K562 (cell line): ENCODE results near the gene TSPAN1. TPM values are rescaled to one million over a fixed set of nuclear protein-coding genes. Genes with fewer than 3 reads are reported as not detected.

ENCODE experiments used
- ATAC-seq: fragments of 200-7000 bp; cut with Tn5 transposase; 3 replicates; pipeline ENCODE4 v1.9.1; 2020; ENCODE audit warnings: moderate library complexity
- BruUV-seq: library from RNA; stranded (reverse); fragments of 400-500 nt; replicated peaks from 2 replicates; lab custom pipeline; 2021; lab: Mats Ljungman, UMichigan
- CTCF ChIA-PET: fragments of 300-600 bp; formaldehyde crosslinking; extraction: SDS; loops from one replicate; lab custom pipeline; 2021; ENCODE audit warnings: low intra/inter-chr PET ratio; lab: Yijun Ruan, JAX
- POLR2A ChIA-PET: fragments of 300-600, 350-650 bp; sonication (Branson Sonifier 250); formaldehyde crosslinking; extraction: SDS; loops from one replicate; lab custom pipeline; 2021; ENCODE audit warnings: antibody characterized with exemption, inconsistent platforms; lab: Yijun Ruan, JAX
- DNase-seq, 4 experiments: peaks; one replicate each; pipeline versions ENCODE4 v3.0.0 to v3.0.0-alpha.2; 2011 to 2018; ENCODE audit warnings: low spot score in 3 of 4, mixed read lengths in 3 of 4; ENCODE audit errors: extremely low read depth in 1 of 4
- FAIRE-seq: peaks from 2 replicates; lab custom pipeline; 2011; peaks lifted over from hg19 to GRCh38; lab: Jason Lieb, UNC
- H2AFZ ChIP-seq: 2 replicates; pipeline ENCODE4 v1.6.0; 2011; ENCODE audit warnings: low read depth, low read length, control low read depth, inconsistent platforms
- H3K27ac ChIP-seq: fragments of 200-600 bp; 3 replicates; pipeline ENCODE4 v1.8.0; 2011; ENCODE audit warnings: low read depth, mild to moderate bottlenecking, control low read depth, inconsistent platforms, low read length, moderate library complexity, mixed read lengths; ENCODE audit errors: extremely low read depth
- H3K27me3 ChIP-seq, 2 experiments: fragments of 300-600 bp in 1 of 2; 2 replicates in 1 of 2; 3 replicates in 1 of 2; pipeline versions ENCODE4 v1.6.0 to v1.8.0; 2011; ENCODE audit warnings: inconsistent platforms in 2 of 2, low read length in 2 of 2, mild to moderate bottlenecking in 1 of 2, mixed read lengths in 1 of 2, moderate library complexity in 1 of 2; ENCODE audit not compliant: control insufficient read depth in 2 of 2, insufficient read depth in 2 of 2
- H3K36me3 ChIP-seq: fragments of 300-600 bp; 3 replicates; pipeline ENCODE4 v1.8.0; 2011; ENCODE audit warnings: mild to moderate bottlenecking, low read length, inconsistent platforms; ENCODE audit not compliant: control insufficient read depth, insufficient read depth
- H3K4me1 ChIP-seq, 2 experiments: fragments of 200-600 bp in 1 of 2; replicated peaks in 1 of 2; 2 replicates in 1 of 2; 3 replicates in 1 of 2; pipeline versions ENCODE4 v1.5.1 to v1.8.0; 2011; ENCODE audit warnings: inconsistent platforms in 2 of 2, low read length in 2 of 2, mild to moderate bottlenecking in 1 of 2, mixed read lengths in 1 of 2, moderate library complexity in 1 of 2; ENCODE audit not compliant: control insufficient read depth in 2 of 2, insufficient read depth in 2 of 2
- H3K4me2 ChIP-seq: 2 replicates; pipeline ENCODE4 v1.6.1; 2011; ENCODE audit warnings: low read length, control low read depth, inconsistent platforms, mixed read lengths; ENCODE audit not compliant: insufficient read depth
- H3K4me3 ChIP-seq: fragments of 200-600 bp; sonication (generic), shearing (Covaris generic); 2 replicates; pipeline ENCODE4 v1.5.1; 2016; ENCODE audit warnings: control low read depth, inconsistent platforms
- H3K79me2 ChIP-seq: fragments of 200-600 bp; 3 replicates; pipeline ENCODE4 v1.8.0; 2011; ENCODE audit warnings: low read length, inconsistent platforms; ENCODE audit not compliant: control insufficient read depth, insufficient read depth
- H3K9ac ChIP-seq, 2 experiments: 2 replicates each; pipeline versions ENCODE4 v1.6.0 to v1.6.1; 2011; ENCODE audit warnings: low read depth in 2 of 2, low read length in 2 of 2, control low read depth in 1 of 2, inconsistent platforms in 1 of 2, mild to moderate bottlenecking in 1 of 2, mixed read lengths in 1 of 2; ENCODE audit not compliant: insufficient read depth in 1 of 2
- H3K9me1 ChIP-seq: one replicate; pipeline ENCODE4 v1.6.0; 2011; ENCODE audit warnings: inconsistent platforms, mild to moderate bottlenecking, low read length, moderate library complexity; ENCODE audit not compliant: control insufficient read depth, insufficient read depth
- H3K9me3 ChIP-seq: replicated peaks from 2 replicates; pipeline ENCODE4 v1.5.1; 2011; ENCODE audit warnings: low read depth, low read length, inconsistent platforms; ENCODE audit not compliant: control insufficient read depth, insufficient read depth
- H4K20me1 ChIP-seq: replicated peaks from 2 replicates; pipeline ENCODE4 v1.6.1; 2011; ENCODE audit warnings: low read length, inconsistent platforms, mixed read lengths; ENCODE audit not compliant: control insufficient read depth, insufficient read depth
- CBFA2T3 ChIP-seq: fragments of 450-650 bp; IDR thresholded peaks from 2 replicates; pipeline ENCODE4 v1.6.1; 2017
- CHCHD3 ChIP-seq: fragments of 250-450 bp; sonication (Bioruptor Pico); IDR thresholded peaks from 2 replicates; pipeline ENCODE4 v2.1.2; 2022; ENCODE audit warnings: mild to moderate bottlenecking
- DLX4 ChIP-seq: fragments of 250-450 bp; sonication (Bioruptor Pico); IDR thresholded peaks from 2 replicates; pipeline ENCODE4 v1.6.1; 2021; ENCODE audit warnings: mild to moderate bottlenecking
- GABPB1 ChIP-seq: sonication (generic); formaldehyde crosslinking; IDR thresholded peaks from 2 replicates; pipeline ENCODE4 v1.8.0; 2022; ENCODE audit warnings: mild to moderate bottlenecking, missing genetic modification reagents
- GTF2F1 ChIP-seq: IDR thresholded peaks from 2 replicates; pipeline ENCODE4 v1.6.1; 2011; ENCODE audit warnings: low read depth, low read length, improper control_type of control experiment
- HMG20B ChIP-seq: fragments of 250-450 bp; sonication (Bioruptor Pico); IDR thresholded peaks from 2 replicates; pipeline ENCODE4 v1.5.0; 2021; ENCODE audit warnings: mild to moderate bottlenecking
- KDM1A ChIP-seq, 2 experiments: fragments of 450-650 bp; IDR thresholded peaks; 2 replicates each; pipeline ENCODE4 v1.6.1; 2016; ENCODE audit warnings: mild to moderate bottlenecking in 2 of 2
- NCOA6 ChIP-seq: fragments of 450-650 bp; IDR thresholded peaks from 2 replicates; pipeline ENCODE4 v1.6.1; 2017; ENCODE audit warnings: mild to moderate bottlenecking
- NR3C1 ChIP-seq: sonication (generic); formaldehyde crosslinking; IDR thresholded peaks from 2 replicates; pipeline ENCODE4 v1.8.1; 2022; ENCODE audit warnings: missing genetic modification reagents
- PCBP2 ChIP-seq: fragments of 200-400 bp; formaldehyde crosslinking; IDR thresholded peaks from 2 replicates; pipeline ENCODE4 v1.6.1; 2018; ENCODE audit warnings: low read length, low read depth, mild to moderate bottlenecking, moderate library complexity; ENCODE audit not compliant: poor library complexity, severe bottlenecking
- PTTG1 ChIP-seq: fragments of 450-650 bp; IDR thresholded peaks from 2 replicates; pipeline ENCODE4 v1.6.1; 2016; ENCODE audit warnings: low read depth, mild to moderate bottlenecking, missing genetic modification characterization, missing compliant biosample characterization
- SLC30A9 ChIP-seq: fragments of 250-450 bp; sonication (Bioruptor Pico); IDR thresholded peaks from 2 replicates; pipeline ENCODE4 v1.8.0; 2022; ENCODE audit warnings: mild to moderate bottlenecking, moderate library complexity
- SMC3 ChIP-seq: conservative IDR thresholded peaks from 2 replicates; pipeline ENCODE4 v1.6.1; 2011; ENCODE audit warnings: low read depth, low read length, improper control_type of control experiment; ENCODE audit not compliant: insufficient read depth
- ZNF639 ChIP-seq, 2 experiments: fragments of 200-800 bp in 1 of 2; sonication (Bioruptor generic) in 1 of 2; sonication (generic) in 1 of 2; formaldehyde crosslinking in 1 of 2; IDR thresholded peaks in 1 of 2; conservative IDR thresholded peaks in 1 of 2; 2 replicates each; pipeline versions ENCODE4 v1.5.0 to v1.6.1; 2016 to 2020; ENCODE audit warnings: missing compliant biosample characterization in 1 of 2, missing genetic modification characterization in 1 of 2, missing genetic modification reagents in 1 of 2
- ZNF75A ChIP-seq: fragments of 450-650 bp; formaldehyde crosslinking; IDR thresholded peaks from 2 replicates; pipeline ENCODE4 v1.4.0; 2020; ENCODE audit warnings: mild to moderate bottlenecking
- ZNF764 ChIP-seq: fragments of 250-450 bp; sonication (Bioruptor Pico); IDR thresholded peaks from 2 replicates; pipeline ENCODE4 v1.4.0; 2020; ENCODE audit warnings: low read depth, mild to moderate bottlenecking, moderate library complexity
- WGBS: fragments of 100-300 bp; shearing (Covaris generic); methylation state at CpG from one replicate; pipeline ENCODE4 v1.1.6; 2016; ENCODE audit warnings: low coverage, mixed read lengths; ENCODE audit not compliant: insufficient coverage; ENCODE audit errors: missing lambda C conversion rate; 5-methylcytosine and 5-hydroxymethylcytosine counted together
- in situ Hi-C: fragments of 300-500 bp; cut with MboI; formaldehyde crosslinking; loops from 4 replicates; pipeline ENCODE4 v1.15.0; 2018; ENCODE audit warnings: inconsistent platforms, mixed read lengths
- intact Hi-C: fragments of 100-400 bp; cut with micrococcal nuclease; formaldehyde crosslinking; loops from 2 replicates; pipeline ENCODE4 v1.14.2; 2022
- polyA plus RNA-seq, 8 experiments: library from polyadenylated mRNA; depleted of rRNA in 4 of 8; stranded (reverse) in 5 of 8; unstranded in 3 of 8; fragments of >200 nt; fragmentation: Nextera tagmentation in 2 of 8; fragmentation: Illumina TruSeq in 1 of 8; extraction: Ambion mirVana in 2 of 8; extraction: Trizol in 1 of 8; gene quantifications; 2 replicates each; pipeline versions ENCODE4 v1.2.1 to v1.2.3, GENCODE V29; 2011 to 2014; ENCODE audit warnings: inconsistent platforms in 1 of 8, missing spikeins in 1 of 8
- total RNA-seq, 7 experiments: library from RNA; depleted of rRNA in 6 of 7; stranded (reverse); fragments of >200 nt in 6 of 7; fragmentation: Illumina TruSeq in 2 of 7; extraction: Trizol in 2 of 7; gene quantifications; 2 replicates each; pipeline versions ENCODE4 v1.2.1 to v1.2.3, GENCODE V29; 2011 to 2021; ENCODE audit warnings: low replicate concordance in 1 of 7
- TF ChIP-seq, protein P1 (sequence below): sonication (generic); formaldehyde crosslinking; IDR thresholded peaks from 2 replicates; pipeline ENCODE4 v1.8.1; 2023; ENCODE audit warnings: mild to moderate bottlenecking, missing genetic modification reagents
- TF ChIP-seq, protein P2 (sequence below): IDR thresholded peaks from 3 replicates; pipeline ENCODE4 v1.6.1; 2011; ENCODE audit warnings: borderline replicate concordance, mild to moderate bottlenecking, moderate library complexity; ENCODE audit not compliant: insufficient read length; ENCODE audit errors: extremely low read depth

The TSPAN1 gene
- total and polyA plus RNA-seq, 9 of the 15 experiments (the other 6 are each of a cell fraction or from before 2014, with no cell fraction given), result 0.58 TPM; not detected in 8

- H3K27me3 ChIP-seq, result no peaks in the 10 kb centered on the region
- H3K4me3 ChIP-seq, result no peak overlapping the region
- in situ Hi-C loops, result no loop called here
- no peak overlapping the region for H3K9ac ChIP-seq
- 0 out of 2 replicates have a peak overlapping the region, but pooled peaks have one; percentile 10 for H2AFZ ChIP-seq
- DNase-seq, result no peak
- H3K36me3 ChIP-seq, result no peaks in the 10 kb centered on the region
- no peak for TF ChIP-seq SMC3
- no peak for TF ChIP-seq ZNF75A (CRISPR knock-in tag)
- no peak for TF ChIP-seq CBFA2T3
- TF ChIP-seq, protein P1, sequence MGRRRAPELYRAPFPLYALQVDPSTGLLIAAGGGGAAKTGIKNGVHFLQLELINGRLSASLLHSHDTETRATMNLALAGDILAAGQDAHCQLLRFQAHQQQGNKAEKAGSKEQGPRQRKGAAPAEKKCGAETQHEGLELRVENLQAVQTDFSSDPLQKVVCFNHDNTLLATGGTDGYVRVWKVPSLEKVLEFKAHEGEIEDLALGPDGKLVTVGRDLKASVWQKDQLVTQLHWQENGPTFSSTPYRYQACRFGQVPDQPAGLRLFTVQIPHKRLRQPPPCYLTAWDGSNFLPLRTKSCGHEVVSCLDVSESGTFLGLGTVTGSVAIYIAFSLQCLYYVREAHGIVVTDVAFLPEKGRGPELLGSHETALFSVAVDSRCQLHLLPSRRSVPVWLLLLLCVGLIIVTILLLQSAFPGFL (CRISPR knock-in tag), result no peak
- TF ChIP-seq PCBP2, result no peak
- no peak for TF ChIP-seq GTF2F1
- TF ChIP-seq GABPB1 (CRISPR knock-in tag), result no peak
- TF ChIP-seq SLC30A9, result no peak
- TF ChIP-seq NR3C1 (CRISPR knock-in tag), result no peak
- TF ChIP-seq ZNF639 (CRISPR knock-in tag; conservative IDR thresholded peaks at IDR 0.05 in 1 of 2, IDR thresholded peaks at IDR 0.05 in 1 of 2), result no peak
- no peak for TF ChIP-seq PTTG1
- no peak for TF ChIP-seq CHCHD3 (CRISPR knock-in tag)
- TF ChIP-seq KDM1A (IDR thresholded peaks at IDR 0.05), result no peak
- TF ChIP-seq DLX4 (CRISPR knock-in tag), result no peak
- TF ChIP-seq, protein P2, sequence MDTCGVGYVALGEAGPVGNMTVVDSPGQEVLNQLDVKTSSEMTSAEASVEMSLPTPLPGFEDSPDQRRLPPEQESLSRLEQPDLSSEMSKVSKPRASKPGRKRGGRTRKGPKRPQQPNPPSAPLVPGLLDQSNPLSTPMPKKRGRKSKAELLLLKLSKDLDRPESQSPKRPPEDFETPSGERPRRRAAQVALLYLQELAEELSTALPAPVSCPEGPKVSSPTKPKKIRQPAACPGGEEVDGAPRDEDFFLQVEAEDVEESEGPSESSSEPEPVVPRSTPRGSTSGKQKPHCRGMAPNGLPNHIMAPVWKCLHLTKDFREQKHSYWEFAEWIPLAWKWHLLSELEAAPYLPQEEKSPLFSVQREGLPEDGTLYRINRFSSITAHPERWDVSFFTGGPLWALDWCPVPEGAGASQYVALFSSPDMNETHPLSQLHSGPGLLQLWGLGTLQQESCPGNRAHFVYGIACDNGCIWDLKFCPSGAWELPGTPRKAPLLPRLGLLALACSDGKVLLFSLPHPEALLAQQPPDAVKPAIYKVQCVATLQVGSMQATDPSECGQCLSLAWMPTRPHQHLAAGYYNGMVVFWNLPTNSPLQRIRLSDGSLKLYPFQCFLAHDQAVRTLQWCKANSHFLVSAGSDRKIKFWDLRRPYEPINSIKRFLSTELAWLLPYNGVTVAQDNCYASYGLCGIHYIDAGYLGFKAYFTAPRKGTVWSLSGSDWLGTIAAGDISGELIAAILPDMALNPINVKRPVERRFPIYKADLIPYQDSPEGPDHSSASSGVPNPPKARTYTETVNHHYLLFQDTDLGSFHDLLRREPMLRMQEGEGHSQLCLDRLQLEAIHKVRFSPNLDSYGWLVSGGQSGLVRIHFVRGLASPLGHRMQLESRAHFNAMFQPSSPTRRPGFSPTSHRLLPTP, result no peak
- no peak for TF ChIP-seq ZNF764 (CRISPR knock-in tag)
- no peak for TF ChIP-seq HMG20B
- TF ChIP-seq NCOA6, result no peak
- H3K4me1 ChIP-seq, result peaks cover 22 to 30% of the 10 kb centered on the region in 2 experiments
- no peaks in the 10 kb centered on the region for H4K20me1 ChIP-seq
- H3K9me1 ChIP-seq, result no peaks in the 10 kb centered on the region
- H3K4me2 ChIP-seq, result no peak overlapping the region
- H3K9me3 ChIP-seq, result 0 out of 2 replicates have a peak, but pooled peaks cover 3% of the 10 kb centered on the region
- no TSS peak for BruUV-seq
- no peak for FAIRE-seq
- ChIA-PET POLR2A (interaction anchor here (0.7 to 1.6 kb wide), 4 partner anchors 14 to 55 kb away, joined by 3 to 8 read pairs (median 4); partner anchors contain the start of gene PIK3R3), CTCF (no interaction called here)
- ATAC-seq, result no peak
- no peak overlapping the region for H3K27ac ChIP-seq
- no peaks in the 10 kb centered on the region for H3K79me2 ChIP-seq
- intact Hi-C loops, result no loop called here
- WGBS, result 84% methylated on average over 3 of the region's 3 CpGs
These were observed 22.9 kb upstream of the TSPAN1 start for GRCh38 chr1:46152016-46152415.
